Endothelial cell of umbilical vein (primary cell): ENCODE data around the gene SLC9A9.

Experiments used
- CTCF ChIP-seq, 2 donors: IDR thresholded peaks; 1 replicate in 1 of 2; 2 replicates in 1 of 2; pipeline ENCODE4 v1.5.1; 2011; ENCODE audit warnings: low read length in 2 of 2, mild to moderate bottlenecking in 2 of 2, moderate library complexity in 2 of 2, control low read depth in 1 of 2, inconsistent platforms in 1 of 2, low read depth in 1 of 2; ENCODE audit not compliant: insufficient read depth in 1 of 2; ENCODE audit errors: extremely low read depth in 1 of 2
- EZH2 ChIP-seq: IDR thresholded peaks from 2 replicates; pipeline ENCODE4 v1.6.1; 2012; ENCODE audit warnings: borderline replicate concordance, low read depth, mild to moderate bottlenecking, moderate library complexity, low read length, inconsistent platforms; ENCODE audit not compliant: severe bottlenecking
- FOS ChIP-seq: IDR thresholded peaks from 2 replicates; pipeline ENCODE4 v1.6.1; 2011; ENCODE audit warnings: mild to moderate bottlenecking, low read length, moderate library complexity, borderline replicate concordance; ENCODE audit not compliant: insufficient read depth
- POLR2A ChIP-seq: IDR thresholded peaks from 2 replicates; pipeline ENCODE4 v1.6.1; 2012; ENCODE audit warnings: low read depth, mild to moderate bottlenecking, control low read depth, low read length
- POLR2AphosphoS5 ChIP-seq: IDR thresholded peaks from 2 replicates; pipeline ENCODE4 v1.6.1; 2012; ENCODE audit warnings: low read depth, mild to moderate bottlenecking, control low read depth, low read length, moderate library complexity; ENCODE audit not compliant: insufficient read depth

DNA sequence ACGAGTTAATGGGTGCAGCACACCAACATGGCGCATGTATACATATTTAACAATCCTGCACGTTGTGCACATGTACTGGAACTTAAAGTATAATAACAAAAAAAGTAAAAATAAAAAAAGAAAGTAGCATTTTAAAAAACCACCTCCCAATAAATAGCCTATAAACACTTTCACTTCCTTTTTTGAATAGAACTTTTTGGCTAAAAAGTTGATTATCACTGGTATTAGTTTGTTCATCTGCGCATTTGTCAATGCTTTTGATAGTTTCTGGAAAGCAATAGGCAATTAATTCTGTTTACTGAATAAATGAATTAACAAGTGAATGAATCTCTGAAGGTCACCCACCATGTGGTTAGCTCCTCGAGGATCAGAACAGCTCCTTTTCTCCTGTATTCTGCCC, 179.9 kb downstream of the SLC9A9 start:
- TF ChIP-seq CTCF (IDR thresholded peaks at IDR 0.05; ENCODE audit: extremely low read depth in 1 of 2, insufficient read depth in 1 of 2, low read depth in 1 of 2, low read length in 2 of 2): no peak
- no peak for TF ChIP-seq FOS
- TF ChIP-seq POLR2A: no peak
- no peak for TF ChIP-seq EZH2
- TF ChIP-seq POLR2AphosphoS5: no peak
